ENCODE results near the gene IGDCC3. TPM values are rescaled to one million over a fixed set of nuclear protein-coding genes. Genes with fewer than 3 reads are reported as not detected.

Gene IGDCC3
- total RNA-seq, 6 donors from 2014 or later, result 0.10 to 0.29 TPM; not detected in 4

DNA sequence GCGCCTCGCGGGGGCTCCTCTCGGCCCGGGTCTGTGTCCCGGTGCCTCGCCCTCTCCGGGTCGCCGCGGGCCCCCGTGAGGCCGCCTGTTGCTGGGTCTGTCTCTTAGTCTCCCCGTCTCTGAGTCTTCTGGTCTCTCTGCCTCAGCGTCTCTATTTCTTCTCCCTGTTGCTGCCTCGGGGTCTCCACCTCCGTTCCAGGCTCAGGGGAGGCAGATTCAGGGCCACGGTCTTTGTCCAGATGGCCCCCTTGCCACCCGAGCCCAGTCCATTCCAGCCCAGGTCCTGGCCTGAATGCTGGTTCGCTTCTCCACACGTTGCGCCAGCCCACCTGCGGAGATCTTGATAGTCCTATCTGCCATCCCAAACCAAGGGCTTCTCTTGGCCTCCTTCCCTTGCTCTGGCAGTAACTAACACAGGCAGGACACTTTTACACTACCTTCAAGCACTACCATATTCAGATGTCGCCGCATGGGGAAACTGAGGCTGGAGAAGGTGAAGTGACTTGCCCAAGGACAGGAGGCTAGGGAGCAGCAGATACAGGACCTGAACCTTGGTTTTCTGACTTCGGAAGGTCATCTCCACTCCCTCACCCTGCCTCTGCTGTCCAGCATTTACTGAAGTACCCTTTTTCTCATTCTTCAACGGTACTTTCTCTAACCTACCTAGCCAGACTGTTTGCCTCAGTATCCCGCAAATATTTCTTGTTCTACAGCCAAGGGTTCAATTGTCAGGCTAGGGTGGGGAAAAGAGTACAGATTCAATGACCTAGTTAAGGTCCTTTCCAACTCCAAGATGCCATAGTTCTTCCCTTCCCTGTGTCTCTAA, 45.6 kb upstream of the IGDCC3 start:
- DNase-seq, result peak in 1 of 2 donors; percentile 80
- Histone ChIP-seq H3K27me3 (peaks cover 0 to 17% (median 12%) of the 10 kb centered on the region in 4 donors), H3K4me3 (peak overlapping the region in 3 of 4 donors; percentile 32 to 51 (median 42)), H3K27ac (no peak overlapping the region), H3K4me1 (peaks cover 16 to 26% (median 21%) of the 10 kb centered on the region in 4 donors), H3K9me3 (no peaks in the 10 kb centered on the region), H3K36me3 (no peaks in the 10 kb centered on the region)
- no peak for ATAC-seq (ENCODE audit: low FRiP score in 2 of 2)
- 57 to 59% methylated on average over 13 to 15 of the region's 28 CpGs for WGBS, 2 donors
- TF ChIP-seq POLR2A (IDR thresholded peaks at IDR 0.05), result no peak
- no peak for TF ChIP-seq EP300 (IDR thresholded peaks at IDR 0.05)
- TF ChIP-seq POLR2AphosphoS5 (IDR thresholded peaks at IDR 0.05), result no peak
- TF ChIP-seq, protein P1, sequence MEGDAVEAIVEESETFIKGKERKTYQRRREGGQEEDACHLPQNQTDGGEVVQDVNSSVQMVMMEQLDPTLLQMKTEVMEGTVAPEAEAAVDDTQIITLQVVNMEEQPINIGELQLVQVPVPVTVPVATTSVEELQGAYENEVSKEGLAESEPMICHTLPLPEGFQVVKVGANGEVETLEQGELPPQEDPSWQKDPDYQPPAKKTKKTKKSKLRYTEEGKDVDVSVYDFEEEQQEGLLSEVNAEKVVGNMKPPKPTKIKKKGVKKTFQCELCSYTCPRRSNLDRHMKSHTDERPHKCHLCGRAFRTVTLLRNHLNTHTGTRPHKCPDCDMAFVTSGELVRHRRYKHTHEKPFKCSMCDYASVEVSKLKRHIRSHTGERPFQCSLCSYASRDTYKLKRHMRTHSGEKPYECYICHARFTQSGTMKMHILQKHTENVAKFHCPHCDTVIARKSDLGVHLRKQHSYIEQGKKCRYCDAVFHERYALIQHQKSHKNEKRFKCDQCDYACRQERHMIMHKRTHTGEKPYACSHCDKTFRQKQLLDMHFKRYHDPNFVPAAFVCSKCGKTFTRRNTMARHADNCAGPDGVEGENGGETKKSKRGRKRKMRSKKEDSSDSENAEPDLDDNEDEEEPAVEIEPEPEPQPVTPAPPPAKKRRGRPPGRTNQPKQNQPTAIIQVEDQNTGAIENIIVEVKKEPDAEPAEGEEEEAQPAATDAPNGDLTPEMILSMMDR (IDR thresholded peaks at IDR 0.05), result no peak

DNA sequence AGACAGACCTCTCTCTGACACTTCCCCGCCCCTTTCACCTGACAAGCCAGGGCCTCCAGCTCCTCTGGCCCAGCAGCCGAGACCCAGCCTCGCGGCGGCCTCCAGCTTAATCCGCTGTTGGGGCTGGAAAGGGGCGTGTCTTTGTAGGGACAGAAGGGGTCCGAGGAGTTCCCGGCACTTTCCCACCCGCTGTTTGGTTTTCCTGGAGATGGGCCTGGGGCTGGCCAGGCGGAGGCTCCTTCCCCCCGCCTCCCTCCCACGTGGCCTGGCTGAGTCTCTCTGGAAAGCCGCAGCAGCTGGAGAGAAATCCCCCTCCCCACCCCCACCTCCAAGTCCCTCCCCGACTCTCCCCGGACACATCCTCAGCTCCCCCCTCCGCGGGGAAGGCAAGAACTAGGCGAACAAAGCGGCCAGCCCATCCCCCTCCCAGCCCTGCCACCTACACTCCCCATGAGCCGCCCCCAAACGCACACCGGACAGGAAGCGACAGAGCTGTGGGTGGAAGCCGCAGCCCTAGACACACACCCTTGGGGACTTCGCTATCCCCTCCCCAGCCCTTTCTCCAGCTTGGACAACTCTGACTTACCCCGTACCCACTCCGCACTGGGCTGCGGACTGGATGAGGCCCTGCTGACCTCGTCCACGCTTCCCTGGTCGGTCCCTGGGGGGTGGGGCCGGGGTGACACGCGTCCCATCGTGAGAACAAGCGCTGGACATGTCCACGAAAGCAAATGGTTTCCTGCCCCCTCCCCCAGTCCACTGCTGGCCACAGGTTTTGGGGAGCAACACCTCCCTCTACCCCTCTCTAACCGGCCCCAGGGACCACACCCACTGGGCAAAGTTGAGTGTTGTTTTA, 43.8 kb upstream of the IGDCC3 start:
- peak overlapping the region in 3 of 4 donors; percentile 42 to 54 (median 51) for H3K4me3 ChIP-seq
- H3K4me1 ChIP-seq, result peaks cover 16 to 26% (median 21%) of the 10 kb centered on the region in 4 donors
- 0 to 4% methylated on average over 2 to 39 of the region's 39 CpGs for WGBS, 2 donors
- ATAC-seq (ENCODE audit: low FRiP score in 2 of 2) (peak; percentile 22 to 47), DNase-seq (peak in 1 of 2 donors; percentile 82)
- no peaks in the 10 kb centered on the region for H3K36me3 ChIP-seq
- H3K27ac ChIP-seq, result peak overlapping the region in 1 of 4 donors; percentile 30
- TF ChIP-seq, protein P1 (IDR thresholded peaks at IDR 0.05), result no peak
- TF ChIP-seq POLR2AphosphoS5 (IDR thresholded peaks at IDR 0.05) (no peak), POLR2A (IDR thresholded peaks at IDR 0.05) (no peak), EP300 (IDR thresholded peaks at IDR 0.05) (no peak)
- H3K27me3 ChIP-seq, result peaks cover 0 to 17% (median 12%) of the 10 kb centered on the region in 4 donors
- H3K9me3 ChIP-seq, result no peaks in the 10 kb centered on the region

DNA sequence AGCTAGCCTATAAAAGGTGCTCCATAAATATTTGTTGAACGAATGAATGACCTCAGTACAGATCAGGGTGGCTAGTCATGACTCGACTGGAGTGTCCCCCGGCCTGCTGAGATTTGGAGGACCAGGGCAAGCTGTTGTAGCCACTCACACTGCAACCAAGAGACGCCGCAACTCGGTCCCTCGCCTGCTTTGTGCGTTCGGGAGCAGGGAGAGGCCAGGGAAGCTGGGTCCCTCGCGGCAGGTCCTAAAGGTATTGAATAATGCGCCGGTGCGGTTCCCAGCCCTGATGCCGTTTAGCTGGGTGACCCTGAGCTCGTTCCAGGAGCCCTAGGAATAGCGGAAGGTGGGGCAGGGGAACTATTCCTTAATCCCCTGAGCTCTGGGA, 43.2 kb upstream of the IGDCC3 start:
- H3K27me3 ChIP-seq, result peaks cover 0 to 17% (median 12%) of the 10 kb centered on the region in 4 donors
- H3K4me1 ChIP-seq, result peaks cover 16 to 26% (median 21%) of the 10 kb centered on the region in 4 donors
- DNase-seq (no peak), ATAC-seq (ENCODE audit: low FRiP score in 2 of 2) (no peak)
- no peaks in the 10 kb centered on the region for H3K9me3 ChIP-seq
- H3K36me3 ChIP-seq, result no peaks in the 10 kb centered on the region
- peak overlapping the region in 2 of 4 donors; percentile 42 to 54 for H3K4me3 ChIP-seq
- H3K27ac ChIP-seq, result no peak overlapping the region
- 40 to 57% methylated on average over 4 to 12 of the region's 17 CpGs for WGBS, 2 donors
- no peak for TF ChIP-seq EP300 (IDR thresholded peaks at IDR 0.05)
- no peak for TF ChIP-seq POLR2A (IDR thresholded peaks at IDR 0.05)
- TF ChIP-seq, protein P1 (IDR thresholded peaks at IDR 0.05), result no peak
- TF ChIP-seq POLR2AphosphoS5 (IDR thresholded peaks at IDR 0.05), result no peak

DNA sequence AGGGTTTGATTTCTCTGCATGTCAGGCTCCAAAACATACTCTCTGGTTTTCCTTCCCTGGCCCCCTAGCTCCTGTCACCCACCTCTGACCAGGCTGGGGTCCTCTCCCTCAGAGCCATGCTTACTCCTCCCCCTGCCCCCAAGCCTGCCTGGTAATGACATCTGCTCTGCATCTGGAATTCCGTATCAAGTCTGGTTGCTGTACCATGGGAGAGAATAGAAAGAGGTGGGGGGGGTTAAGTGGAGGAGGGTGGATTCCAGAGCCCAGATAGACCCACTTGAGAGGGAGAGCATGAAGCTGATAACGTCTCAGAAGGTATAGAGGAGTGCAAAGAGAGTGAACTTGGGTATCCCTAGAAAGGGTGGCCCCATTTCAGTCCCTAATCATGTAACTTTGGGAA, 40.8 kb upstream of the IGDCC3 start:
- Histone ChIP-seq H3K36me3 (no peaks in the 10 kb centered on the region), H3K27ac (no peak overlapping the region), H3K27me3 (peaks cover 0 to 17% (median 12%) of the 10 kb centered on the region in 4 donors), H3K9me3 (no peaks in the 10 kb centered on the region), H3K4me1 (peaks cover 16 to 29% (median 21%) of the 10 kb centered on the region in 4 donors), H3K4me3 (no peak overlapping the region)
- 55 to 77% methylated on average over 2 of the region's 2 CpGs for WGBS, 2 donors
- TF ChIP-seq POLR2A (IDR thresholded peaks at IDR 0.05), result no peak
- TF ChIP-seq EP300 (IDR thresholded peaks at IDR 0.05), result no peak
- TF ChIP-seq, protein P1 (IDR thresholded peaks at IDR 0.05), result no peak
- no peak for TF ChIP-seq POLR2AphosphoS5 (IDR thresholded peaks at IDR 0.05)
- DNase-seq, result no peak
- ATAC-seq (ENCODE audit: low FRiP score in 2 of 2), result no peak

Measured in upper lobe of left lung (tissue), 6 donors.